Measurements from ENCODE around the gene NTM.

DNA sequence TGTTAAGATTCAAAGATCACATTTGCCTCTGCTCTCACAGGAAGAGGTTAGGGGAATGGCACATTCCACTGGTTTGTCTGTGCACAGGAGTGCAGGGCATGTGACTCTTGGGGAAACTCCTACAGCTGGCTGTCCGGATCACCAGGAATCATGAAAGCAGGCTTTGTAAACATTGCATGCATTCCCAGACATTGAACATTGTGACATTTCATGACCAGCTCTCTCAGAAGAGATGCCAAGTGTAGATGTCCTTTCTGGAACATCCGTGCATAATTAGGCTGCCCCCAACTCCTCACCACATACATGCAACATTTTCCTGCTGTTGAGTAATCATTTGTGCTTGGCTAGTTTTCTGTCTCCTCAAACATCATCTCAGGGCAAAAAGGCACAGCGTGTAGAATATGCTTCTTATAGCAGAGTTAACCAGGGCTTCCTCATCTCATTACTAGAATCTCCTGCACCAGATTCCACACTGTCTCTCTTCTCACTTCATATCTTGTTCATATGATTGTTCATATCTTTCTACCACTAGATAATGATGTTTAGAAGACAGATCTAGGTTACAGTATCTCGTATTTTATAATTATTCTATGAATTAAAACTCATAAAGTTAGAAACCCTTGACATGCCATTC lies 694.7 kb downstream of the NTM start:
- TF ChIP-seq, protein P1, sequence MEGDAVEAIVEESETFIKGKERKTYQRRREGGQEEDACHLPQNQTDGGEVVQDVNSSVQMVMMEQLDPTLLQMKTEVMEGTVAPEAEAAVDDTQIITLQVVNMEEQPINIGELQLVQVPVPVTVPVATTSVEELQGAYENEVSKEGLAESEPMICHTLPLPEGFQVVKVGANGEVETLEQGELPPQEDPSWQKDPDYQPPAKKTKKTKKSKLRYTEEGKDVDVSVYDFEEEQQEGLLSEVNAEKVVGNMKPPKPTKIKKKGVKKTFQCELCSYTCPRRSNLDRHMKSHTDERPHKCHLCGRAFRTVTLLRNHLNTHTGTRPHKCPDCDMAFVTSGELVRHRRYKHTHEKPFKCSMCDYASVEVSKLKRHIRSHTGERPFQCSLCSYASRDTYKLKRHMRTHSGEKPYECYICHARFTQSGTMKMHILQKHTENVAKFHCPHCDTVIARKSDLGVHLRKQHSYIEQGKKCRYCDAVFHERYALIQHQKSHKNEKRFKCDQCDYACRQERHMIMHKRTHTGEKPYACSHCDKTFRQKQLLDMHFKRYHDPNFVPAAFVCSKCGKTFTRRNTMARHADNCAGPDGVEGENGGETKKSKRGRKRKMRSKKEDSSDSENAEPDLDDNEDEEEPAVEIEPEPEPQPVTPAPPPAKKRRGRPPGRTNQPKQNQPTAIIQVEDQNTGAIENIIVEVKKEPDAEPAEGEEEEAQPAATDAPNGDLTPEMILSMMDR (IDR thresholded peaks at IDR 0.05): no peak
- TF ChIP-seq ZFX (IDR thresholded peaks at IDR 0.05; ENCODE audit: borderline replicate concordance): no peak
